HEK293 (cell line): ENCODE measurements around the gene PCBD2.

Experiments used
- CTCF ChIA-PET: fragments of 350-600 bp; formaldehyde crosslinking; extraction: SDS; loops from one replicate; lab custom pipeline; 2021; ENCODE audit warnings: antibody characterized with exemption; lab: Yijun Ruan, JAX
- POLR2A ChIA-PET: fragments of 300-600 bp; formaldehyde crosslinking; extraction: SDS; loops from one replicate; lab custom pipeline; 2020; ENCODE audit warnings: antibody characterized with exemption, inconsistent platforms; lab: Yijun Ruan, JAX
- H3K27ac ChIP-seq: fragments of 200-500 bp; sonication (Bioruptor generic); 2 replicates; pipeline ENCODE4 v1.5.1; 2014; ENCODE audit warnings: low read depth, low read length, control low read depth, inconsistent platforms; ENCODE audit errors: extremely low read depth
- H3K36me3 ChIP-seq, 2 experiments: fragments of 200-500 bp in 1 of 2; sonication (Bioruptor generic) in 1 of 2; 1 replicate in 1 of 2; 2 replicates in 1 of 2; pipeline ENCODE4 v1.5.1; 2014 to 2017; ENCODE audit warnings: inconsistent platforms in 2 of 2, low read length in 2 of 2; ENCODE audit not compliant: control insufficient read depth in 2 of 2, insufficient read depth in 1 of 2
- H3K4me1 ChIP-seq: fragments of 200-500 bp; sonication (Bioruptor generic); 2 replicates; pipeline ENCODE4 v1.5.1; 2014; ENCODE audit warnings: mild to moderate bottlenecking, low read length, inconsistent platforms; ENCODE audit not compliant: control insufficient read depth, insufficient read depth
- H3K4me3 ChIP-seq: 2 replicates; pipeline ENCODE4 v1.5.1; 2011; ENCODE audit warnings: low read depth, mild to moderate bottlenecking, control low read depth, low read length, moderate library complexity
- H3K9me3 ChIP-seq: fragments of 200-500 bp; sonication (Bioruptor generic); 2 replicates; pipeline ENCODE4 v1.5.1; 2014; ENCODE audit warnings: low read depth, low read length, inconsistent platforms; ENCODE audit not compliant: control insufficient read depth, insufficient read depth
- GFI1B ChIP-seq: fragments of 450-650 bp; formaldehyde crosslinking; IDR thresholded peaks from 2 replicates; pipeline ENCODE4 v1.5.1; 2016; ENCODE audit warnings: missing biosample characterization, missing genetic modification characterization
- GLIS2 ChIP-seq: fragments of 450-650 bp; formaldehyde crosslinking; IDR thresholded peaks from 2 replicates; pipeline ENCODE4 v1.5.1; 2016; ENCODE audit warnings: missing biosample characterization, missing genetic modification characterization
- MEIS1 ChIP-seq: sonication (generic); formaldehyde crosslinking; IDR thresholded peaks from 2 replicates; pipeline ENCODE4 v1.8.1; 2022; ENCODE audit warnings: missing genetic modification reagents, mild to moderate bottlenecking, borderline replicate concordance
- SP7 ChIP-seq: fragments of 450-650 bp; formaldehyde crosslinking; IDR thresholded peaks from 2 replicates; pipeline ENCODE4 v1.5.1; 2016; ENCODE audit warnings: missing biosample characterization, missing genetic modification characterization
- TRIM28 ChIP-seq: IDR thresholded peaks from 2 replicates; pipeline ENCODE4 v1.6.1; 2011; ENCODE audit warnings: low read length, control low read depth, borderline replicate concordance
- ZBTB8A ChIP-seq: fragments of 450-650 bp; formaldehyde crosslinking; IDR thresholded peaks from 2 replicates; pipeline ENCODE4 v1.5.1; 2016; ENCODE audit warnings: missing biosample characterization, missing genetic modification characterization
- ZFHX2 ChIP-seq: fragments of 450-650 bp; formaldehyde crosslinking; conservative IDR thresholded peaks from 2 replicates; pipeline ENCODE4 v1.5.1; 2016; ENCODE audit warnings: missing biosample characterization, missing genetic modification characterization
- ZNF10 ChIP-seq: fragments of 450-650 bp; formaldehyde crosslinking; IDR thresholded peaks from 2 replicates; pipeline ENCODE4 v1.5.1; 2017; ENCODE audit warnings: missing biosample characterization, missing genetic modification characterization
- ZNF112 ChIP-seq: fragments of 450-650 bp; formaldehyde crosslinking; IDR thresholded peaks from 2 replicates; pipeline ENCODE4 v1.5.0; 2017; ENCODE audit warnings: missing biosample characterization, missing genetic modification characterization
- ZNF140 ChIP-seq: fragments of 450-650 bp; formaldehyde crosslinking; IDR thresholded peaks from 2 replicates; pipeline ENCODE4 v1.5.1; 2016; ENCODE audit warnings: missing biosample characterization, missing genetic modification characterization
- ZNF350 ChIP-seq: fragments of 450-650 bp; formaldehyde crosslinking; IDR thresholded peaks from 2 replicates; pipeline ENCODE4 v1.5.0; 2017; ENCODE audit warnings: missing biosample characterization, mild to moderate bottlenecking, missing genetic modification characterization
- ZNF366 ChIP-seq: fragments of 450-650 bp; formaldehyde crosslinking; conservative IDR thresholded peaks from 2 replicates; pipeline ENCODE4 v1.5.1; 2016; ENCODE audit warnings: missing biosample characterization, missing genetic modification characterization
- ZNF48 ChIP-seq: fragments of 450-650 bp; formaldehyde crosslinking; IDR thresholded peaks from 2 replicates; pipeline ENCODE4 v1.5.1; 2016; ENCODE audit warnings: missing biosample characterization, missing genetic modification characterization
- ZNF544 ChIP-seq: fragments of 450-650 bp; formaldehyde crosslinking; IDR thresholded peaks from 2 replicates; pipeline ENCODE4 v1.5.0; 2017; ENCODE audit warnings: missing biosample characterization, missing genetic modification characterization
- ZNF549 ChIP-seq: fragments of 450-650 bp; IDR thresholded peaks from 2 replicates; pipeline ENCODE4 v1.5.1; 2018; ENCODE audit warnings: missing biosample characterization, missing genetic modification characterization, mild to moderate bottlenecking, inconsistent platforms, moderate library complexity
- ZNF555 ChIP-seq: fragments of 450-650 bp; formaldehyde crosslinking; conservative IDR thresholded peaks from 2 replicates; pipeline ENCODE4 v1.5.1; 2017; ENCODE audit warnings: missing biosample characterization, mild to moderate bottlenecking, missing genetic modification characterization, inconsistent platforms
- ZNF585B ChIP-seq: fragments of 450-650 bp; formaldehyde crosslinking; IDR thresholded peaks from 2 replicates; pipeline ENCODE4 v1.5.1; 2016; ENCODE audit warnings: missing biosample characterization, missing genetic modification characterization
- ZNF610 ChIP-seq: fragments of 450-650 bp; formaldehyde crosslinking; IDR thresholded peaks from 2 replicates; pipeline ENCODE4 v1.5.1; 2016; ENCODE audit warnings: missing biosample characterization, missing genetic modification characterization, borderline replicate concordance
- ZNF677 ChIP-seq: fragments of 450-650 bp; IDR thresholded peaks from 2 replicates; pipeline ENCODE4 v1.5.0; 2018; ENCODE audit warnings: missing biosample characterization, mild to moderate bottlenecking, missing genetic modification characterization, moderate library complexity
- ZNF837 ChIP-seq: fragments of 450-650 bp; formaldehyde crosslinking; IDR thresholded peaks from 2 replicates; pipeline ENCODE4 v1.5.1; 2016; ENCODE audit warnings: missing biosample characterization, missing genetic modification characterization
- ZNF843 ChIP-seq: fragments of 450-650 bp; formaldehyde crosslinking; IDR thresholded peaks from 2 replicates; pipeline ENCODE4 v1.5.1; 2016; ENCODE audit warnings: missing biosample characterization, missing genetic modification characterization
- ZSCAN23 ChIP-seq: fragments of 450-650 bp; formaldehyde crosslinking; IDR thresholded peaks from 2 replicates; pipeline ENCODE4 v1.5.1; 2016; ENCODE audit warnings: missing biosample characterization, missing genetic modification characterization
- TF ChIP-seq, protein P1 (sequence below): fragments of 450-650 bp; formaldehyde crosslinking; IDR thresholded peaks from 2 replicates; pipeline ENCODE4 v1.5.1; 2017; ENCODE audit warnings: missing biosample characterization, missing genetic modification characterization
- TF ChIP-seq, protein P2 (sequence below): fragments of 450-650 bp; IDR thresholded peaks from 2 replicates; pipeline ENCODE4 v1.5.1; 2018; ENCODE audit warnings: missing biosample characterization, mild to moderate bottlenecking, missing genetic modification characterization
- TF ChIP-seq, protein P3 (sequence below): fragments of 450-650 bp; formaldehyde crosslinking; IDR thresholded peaks from 2 replicates; pipeline ENCODE4 v1.5.1; 2016; ENCODE audit warnings: missing biosample characterization, missing genetic modification characterization
- TF ChIP-seq, protein P4 (sequence below): fragments of 450-650 bp; formaldehyde crosslinking; IDR thresholded peaks from 2 replicates; pipeline ENCODE4 v1.5.1; 2016; ENCODE audit warnings: missing biosample characterization, missing genetic modification characterization, borderline replicate concordance
- TF ChIP-seq, protein P5 (sequence below): fragments of 450-650 bp; formaldehyde crosslinking; IDR thresholded peaks from 2 replicates; pipeline ENCODE4 v1.5.1; 2016; ENCODE audit warnings: missing biosample characterization, missing genetic modification characterization

Gene PCBD2

DNA sequence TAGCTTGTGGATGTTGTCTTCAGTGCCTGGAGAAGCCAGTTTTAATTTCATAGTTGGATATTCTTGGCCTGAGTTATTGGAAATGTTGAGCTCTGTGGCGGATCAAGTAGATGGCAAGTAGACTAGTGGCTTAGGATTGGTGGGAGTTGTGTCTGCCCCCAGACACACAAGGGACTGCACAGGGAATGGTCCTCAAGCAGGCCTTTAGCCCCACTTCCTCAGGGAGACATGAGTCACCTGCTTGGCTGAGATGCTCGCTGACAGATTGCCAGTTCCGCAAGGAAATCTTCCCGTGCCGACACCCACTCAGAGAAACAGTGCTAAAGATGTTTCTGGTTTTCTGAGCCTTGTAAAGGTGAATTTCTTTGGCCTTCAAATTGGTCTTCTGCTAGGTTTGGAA is 44.0 kb downstream of the PCBD2 start:
- Histone ChIP-seq H3K4me1 (peaks cover 3% of the 10 kb centered on the region; the same call in 1 of the 2 replicates), H3K4me3 (no peak overlapping the region), H3K36me3 (no peaks in the 10 kb centered on the region), H3K9me3 (no peaks in the 10 kb centered on the region), H3K27ac (no peak overlapping the region)
- ChIA-PET CTCF (no interaction called here), POLR2A (no interaction called here)
- TF ChIP-seq ZNF843 (tag by site-specific recombination) = no peak
- no peak for TF ChIP-seq ZNF837 (tag by site-specific recombination)
- TF ChIP-seq, protein P1, sequence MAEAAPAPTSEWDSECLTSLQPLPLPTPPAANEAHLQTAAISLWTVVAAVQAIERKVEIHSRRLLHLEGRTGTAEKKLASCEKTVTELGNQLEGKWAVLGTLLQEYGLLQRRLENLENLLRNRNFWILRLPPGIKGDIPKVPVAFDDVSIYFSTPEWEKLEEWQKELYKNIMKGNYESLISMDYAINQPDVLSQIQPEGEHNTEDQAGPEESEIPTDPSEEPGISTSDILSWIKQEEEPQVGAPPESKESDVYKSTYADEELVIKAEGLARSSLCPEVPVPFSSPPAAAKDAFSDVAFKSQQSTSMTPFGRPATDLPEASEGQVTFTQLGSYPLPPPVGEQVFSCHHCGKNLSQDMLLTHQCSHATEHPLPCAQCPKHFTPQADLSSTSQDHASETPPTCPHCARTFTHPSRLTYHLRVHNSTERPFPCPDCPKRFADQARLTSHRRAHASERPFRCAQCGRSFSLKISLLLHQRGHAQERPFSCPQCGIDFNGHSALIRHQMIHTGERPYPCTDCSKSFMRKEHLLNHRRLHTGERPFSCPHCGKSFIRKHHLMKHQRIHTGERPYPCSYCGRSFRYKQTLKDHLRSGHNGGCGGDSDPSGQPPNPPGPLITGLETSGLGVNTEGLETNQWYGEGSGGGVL = no peak
- TF ChIP-seq ZNF112 (tag by site-specific recombination) = no peak
- TF ChIP-seq, protein P2, sequence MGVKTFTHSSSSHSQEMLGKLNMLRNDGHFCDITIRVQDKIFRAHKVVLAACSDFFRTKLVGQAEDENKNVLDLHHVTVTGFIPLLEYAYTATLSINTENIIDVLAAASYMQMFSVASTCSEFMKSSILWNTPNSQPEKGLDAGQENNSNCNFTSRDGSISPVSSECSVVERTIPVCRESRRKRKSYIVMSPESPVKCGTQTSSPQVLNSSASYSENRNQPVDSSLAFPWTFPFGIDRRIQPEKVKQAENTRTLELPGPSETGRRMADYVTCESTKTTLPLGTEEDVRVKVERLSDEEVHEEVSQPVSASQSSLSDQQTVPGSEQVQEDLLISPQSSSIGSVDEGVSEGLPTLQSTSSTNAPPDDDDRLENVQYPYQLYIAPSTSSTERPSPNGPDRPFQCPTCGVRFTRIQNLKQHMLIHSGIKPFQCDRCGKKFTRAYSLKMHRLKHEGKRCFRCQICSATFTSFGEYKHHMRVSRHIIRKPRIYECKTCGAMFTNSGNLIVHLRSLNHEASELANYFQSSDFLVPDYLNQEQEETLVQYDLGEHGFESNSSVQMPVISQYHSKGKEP = no peak
- no peak for TF ChIP-seq ZNF585B (tag by site-specific recombination)
- no peak for TF ChIP-seq ZNF555 (tag by site-specific recombination)
- TF ChIP-seq SP7 = no peak
- no peak for TF ChIP-seq ZNF549 (tag by site-specific recombination)
- no peak for TF ChIP-seq ZNF140
- TF ChIP-seq ZNF544 (tag by site-specific recombination) = no peak
- TF ChIP-seq, protein P3, sequence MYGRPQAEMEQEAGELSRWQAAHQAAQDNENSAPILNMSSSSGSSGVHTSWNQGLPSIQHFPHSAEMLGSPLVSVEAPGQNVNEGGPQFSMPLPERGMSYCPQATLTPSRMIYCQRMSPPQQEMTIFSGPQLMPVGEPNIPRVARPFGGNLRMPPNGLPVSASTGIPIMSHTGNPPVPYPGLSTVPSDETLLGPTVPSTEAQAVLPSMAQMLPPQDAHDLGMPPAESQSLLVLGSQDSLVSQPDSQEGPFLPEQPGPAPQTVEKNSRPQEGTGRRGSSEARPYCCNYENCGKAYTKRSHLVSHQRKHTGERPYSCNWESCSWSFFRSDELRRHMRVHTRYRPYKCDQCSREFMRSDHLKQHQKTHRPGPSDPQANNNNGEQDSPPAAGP (tag by site-specific recombination) = no peak
- no peak for TF ChIP-seq GLIS2
- no peak for TF ChIP-seq MEIS1
- no peak for TF ChIP-seq ZFHX2
- no peak for TF ChIP-seq ZNF366 (tag by site-specific recombination)
- TF ChIP-seq, protein P4, sequence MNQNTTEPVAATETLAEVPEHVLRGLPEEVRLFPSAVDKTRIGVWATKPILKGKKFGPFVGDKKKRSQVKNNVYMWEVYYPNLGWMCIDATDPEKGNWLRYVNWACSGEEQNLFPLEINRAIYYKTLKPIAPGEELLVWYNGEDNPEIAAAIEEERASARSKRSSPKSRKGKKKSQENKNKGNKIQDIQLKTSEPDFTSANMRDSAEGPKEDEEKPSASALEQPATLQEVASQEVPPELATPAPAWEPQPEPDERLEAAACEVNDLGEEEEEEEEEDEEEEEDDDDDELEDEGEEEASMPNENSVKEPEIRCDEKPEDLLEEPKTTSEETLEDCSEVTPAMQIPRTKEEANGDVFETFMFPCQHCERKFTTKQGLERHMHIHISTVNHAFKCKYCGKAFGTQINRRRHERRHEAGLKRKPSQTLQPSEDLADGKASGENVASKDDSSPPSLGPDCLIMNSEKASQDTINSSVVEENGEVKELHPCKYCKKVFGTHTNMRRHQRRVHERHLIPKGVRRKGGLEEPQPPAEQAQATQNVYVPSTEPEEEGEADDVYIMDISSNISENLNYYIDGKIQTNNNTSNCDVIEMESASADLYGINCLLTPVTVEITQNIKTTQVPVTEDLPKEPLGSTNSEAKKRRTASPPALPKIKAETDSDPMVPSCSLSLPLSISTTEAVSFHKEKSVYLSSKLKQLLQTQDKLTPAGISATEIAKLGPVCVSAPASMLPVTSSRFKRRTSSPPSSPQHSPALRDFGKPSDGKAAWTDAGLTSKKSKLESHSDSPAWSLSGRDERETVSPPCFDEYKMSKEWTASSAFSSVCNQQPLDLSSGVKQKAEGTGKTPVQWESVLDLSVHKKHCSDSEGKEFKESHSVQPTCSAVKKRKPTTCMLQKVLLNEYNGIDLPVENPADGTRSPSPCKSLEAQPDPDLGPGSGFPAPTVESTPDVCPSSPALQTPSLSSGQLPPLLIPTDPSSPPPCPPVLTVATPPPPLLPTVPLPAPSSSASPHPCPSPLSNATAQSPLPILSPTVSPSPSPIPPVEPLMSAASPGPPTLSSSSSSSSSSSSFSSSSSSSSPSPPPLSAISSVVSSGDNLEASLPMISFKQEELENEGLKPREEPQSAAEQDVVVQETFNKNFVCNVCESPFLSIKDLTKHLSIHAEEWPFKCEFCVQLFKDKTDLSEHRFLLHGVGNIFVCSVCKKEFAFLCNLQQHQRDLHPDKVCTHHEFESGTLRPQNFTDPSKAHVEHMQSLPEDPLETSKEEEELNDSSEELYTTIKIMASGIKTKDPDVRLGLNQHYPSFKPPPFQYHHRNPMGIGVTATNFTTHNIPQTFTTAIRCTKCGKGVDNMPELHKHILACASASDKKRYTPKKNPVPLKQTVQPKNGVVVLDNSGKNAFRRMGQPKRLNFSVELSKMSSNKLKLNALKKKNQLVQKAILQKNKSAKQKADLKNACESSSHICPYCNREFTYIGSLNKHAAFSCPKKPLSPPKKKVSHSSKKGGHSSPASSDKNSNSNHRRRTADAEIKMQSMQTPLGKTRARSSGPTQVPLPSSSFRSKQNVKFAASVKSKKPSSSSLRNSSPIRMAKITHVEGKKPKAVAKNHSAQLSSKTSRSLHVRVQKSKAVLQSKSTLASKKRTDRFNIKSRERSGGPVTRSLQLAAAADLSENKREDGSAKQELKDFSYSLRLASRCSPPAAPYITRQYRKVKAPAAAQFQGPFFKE (tag by site-specific recombination) = no peak

DNA sequence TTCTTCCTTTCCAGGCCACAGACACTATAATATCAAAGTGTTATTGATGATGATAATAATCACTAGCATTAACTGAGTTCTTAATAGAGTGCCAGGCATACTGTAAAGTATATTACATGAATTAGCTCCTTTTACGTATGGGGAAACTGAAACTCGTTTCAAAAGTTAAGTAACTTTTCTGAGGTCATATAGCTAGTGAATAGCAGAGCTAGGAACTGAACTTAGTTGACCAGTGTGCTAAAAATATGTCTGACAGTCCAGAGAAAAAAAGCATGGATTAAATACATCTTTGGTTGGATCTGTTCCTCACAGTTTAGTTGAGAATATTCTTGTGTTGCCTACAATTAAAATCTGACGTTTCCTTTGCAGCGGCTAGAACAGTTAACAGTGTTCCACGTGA is 44.4 kb downstream of the PCBD2 start:
- no peaks in the 10 kb centered on the region for H3K9me3 ChIP-seq
- ChIA-PET POLR2A (no interaction called here), CTCF (no interaction called here)
- TF ChIP-seq GFI1B (tag by site-specific recombination) (no peak), ZNF549 (tag by site-specific recombination) (no peak), ZNF112 (tag by site-specific recombination) (no peak), ZSCAN23 (no peak), ZNF350 (tag by site-specific recombination) (no peak), ZNF10 (no peak), ZBTB8A (tag by site-specific recombination) (no peak), GLIS2 (no peak), ZNF610 (tag by site-specific recombination) (no peak), ZNF677 (no peak), TRIM28 (no peak), ZNF48 (tag by site-specific recombination) (no peak)
- TF ChIP-seq, protein P5, sequence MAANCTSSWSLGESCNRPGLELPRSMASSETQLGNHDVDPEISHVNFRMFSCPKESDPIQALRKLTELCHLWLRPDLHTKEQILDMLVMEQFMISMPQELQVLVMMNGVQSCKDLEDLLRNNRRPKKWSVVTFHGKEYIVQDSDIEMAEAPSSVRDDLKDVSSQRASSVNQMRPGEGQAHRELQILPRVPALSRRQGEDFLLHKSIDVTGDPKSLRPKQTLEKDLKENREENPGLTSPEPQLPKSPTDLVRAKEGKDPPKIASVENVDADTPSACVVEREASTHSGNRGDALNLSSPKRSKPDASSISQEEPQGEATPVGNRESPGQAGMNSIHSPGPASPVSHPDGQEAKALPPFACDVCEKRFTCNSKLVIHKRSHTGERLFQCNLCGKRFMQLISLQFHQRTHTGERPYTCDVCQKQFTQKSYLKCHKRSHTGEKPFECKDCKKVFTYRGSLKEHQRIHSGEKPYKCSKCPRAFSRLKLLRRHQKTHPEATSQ (tag by site-specific recombination) = no peak
- TF ChIP-seq, all 188 proteins: peak for 0
- no peak overlapping the region for H3K27ac ChIP-seq
- no peak overlapping the region for H3K4me3 ChIP-seq
- peaks cover 3% of the 10 kb centered on the region; the same call in 1 of the 2 replicates for H3K4me1 ChIP-seq
- H3K36me3 ChIP-seq = no peaks in the 10 kb centered on the region
